GM21367 (cell line): ENCODE measurements around the gene MINDY4.

Experiments used
- ATAC-seq: cut with Tn5 transposase; IDR thresholded peaks from one replicate; pipeline ENCODE4 v1.9.1; 2021; ENCODE audit not compliant: unreplicated experiment

MINDY4 gene

DNA sequence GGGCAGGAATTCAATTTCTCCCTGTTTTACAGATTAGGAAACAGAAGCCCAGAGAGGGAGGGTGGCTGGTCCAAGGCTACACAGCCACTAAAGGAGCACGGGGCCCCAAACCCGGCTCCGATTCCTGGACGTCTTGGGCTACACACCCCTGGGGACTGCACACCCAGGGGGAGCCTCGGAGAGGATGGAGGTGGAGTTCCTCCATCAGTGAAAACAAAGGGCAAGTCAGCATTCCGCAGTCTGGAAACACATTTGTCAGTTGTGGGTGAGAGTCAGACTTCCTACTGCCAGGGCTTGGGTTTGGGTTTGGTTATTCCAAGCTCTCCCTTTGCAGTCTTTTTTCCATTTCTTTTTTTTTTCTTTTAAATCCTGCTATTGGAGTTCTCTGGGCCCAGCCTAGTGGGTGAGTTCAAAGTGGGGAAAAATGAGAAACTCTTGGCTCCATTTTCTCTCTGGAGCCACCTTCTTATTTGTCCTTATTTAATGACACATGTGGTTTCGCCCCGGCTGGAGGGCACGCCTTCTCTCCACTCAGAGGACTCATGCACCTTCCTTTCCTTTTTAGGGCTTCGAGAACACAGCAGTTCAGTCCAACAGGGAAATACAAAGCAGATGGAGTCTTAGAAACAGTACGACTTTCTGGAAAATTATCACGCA, 80.6 kb downstream of the MINDY4 start:
- no peak for ATAC-seq

DNA sequence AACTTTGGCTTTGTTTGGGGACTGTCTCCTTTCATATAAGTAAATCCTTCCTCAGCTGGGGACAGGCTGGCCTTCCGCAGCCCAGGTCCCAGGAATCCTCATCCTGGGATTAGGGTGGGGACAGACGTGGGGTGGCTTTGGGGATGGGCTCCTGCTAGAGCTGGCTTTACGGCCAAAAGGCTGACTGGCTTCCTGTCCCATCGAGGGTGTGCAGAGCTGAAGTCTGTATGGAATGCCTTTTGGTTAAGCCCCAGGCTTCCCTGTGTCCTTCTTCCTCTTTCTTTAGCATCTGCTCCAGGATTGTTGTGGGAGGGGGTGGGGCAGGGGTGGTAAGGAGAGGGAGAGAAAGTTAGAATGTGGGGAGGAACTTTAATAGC, 81.1 kb downstream of the MINDY4 start:
- ATAC-seq = no peak

DNA sequence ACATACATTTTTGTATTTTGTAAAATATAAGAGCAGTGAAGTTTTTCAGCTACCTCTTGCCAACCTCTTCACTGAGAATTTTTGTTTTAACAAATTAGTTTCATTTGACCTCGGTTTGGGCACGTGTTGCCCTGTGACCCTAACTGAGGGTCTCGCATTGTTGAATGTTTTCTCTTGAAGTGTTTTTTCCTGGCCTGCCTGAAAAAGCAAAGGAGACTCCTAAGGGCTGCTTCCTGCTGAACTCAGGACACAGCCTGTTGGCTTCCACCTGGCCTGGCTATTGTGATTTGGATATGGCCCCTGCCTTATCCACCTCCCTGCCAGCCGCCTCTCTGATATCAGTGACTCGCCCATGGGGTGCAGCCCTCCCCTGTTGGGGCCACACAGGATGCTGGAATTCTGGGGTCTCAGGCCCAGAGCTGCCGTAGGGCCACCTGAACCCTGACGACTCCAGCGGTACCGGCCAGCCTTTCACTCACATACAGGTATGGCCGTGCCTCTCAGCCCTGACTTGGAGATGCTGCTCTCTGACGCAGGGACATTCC, 81.6 kb downstream of the MINDY4 start:
- ATAC-seq = no peak

DNA sequence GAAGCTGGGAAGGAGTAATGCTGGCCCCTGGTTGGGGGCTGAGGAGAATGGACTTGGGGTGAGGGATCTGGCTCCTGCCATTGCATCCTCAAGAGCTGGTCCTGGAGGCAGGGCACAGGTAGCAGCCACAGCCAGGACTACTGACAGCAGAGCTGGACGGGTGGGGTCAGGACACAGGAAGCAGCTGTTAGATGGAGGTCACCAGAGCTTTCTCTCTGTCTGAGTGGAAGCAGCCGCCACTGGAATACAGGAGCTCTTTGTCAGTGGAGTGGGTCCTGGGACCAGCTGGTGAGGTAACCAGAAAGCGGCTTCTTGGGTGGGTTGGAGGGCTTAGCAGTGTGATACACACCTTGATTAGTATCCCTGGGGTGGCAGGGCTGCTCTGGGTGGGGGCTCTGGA, 82.4 kb downstream of the MINDY4 start:
- ATAC-seq = no peak

DNA sequence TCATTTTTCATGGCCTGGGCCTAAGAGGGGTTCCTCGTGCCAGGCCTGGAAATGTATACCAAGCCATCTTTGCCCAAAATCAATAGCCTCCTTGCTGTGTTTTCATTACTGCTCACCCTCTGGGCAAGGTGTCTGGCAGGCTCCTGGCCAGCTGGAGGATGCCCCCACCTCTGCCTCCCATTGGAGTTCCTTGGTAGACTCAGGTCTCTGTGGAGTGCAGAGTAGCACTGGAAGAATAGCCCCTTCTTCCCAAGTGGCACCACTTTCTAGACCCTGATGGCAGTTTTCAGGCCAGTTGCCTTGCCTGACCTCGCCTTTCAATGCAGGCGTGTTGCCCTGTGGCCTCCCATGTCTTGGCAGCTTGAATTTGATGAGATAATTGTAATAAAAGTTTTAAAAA, 84.7 kb downstream of the MINDY4 start:
- ATAC-seq = no peak

DNA sequence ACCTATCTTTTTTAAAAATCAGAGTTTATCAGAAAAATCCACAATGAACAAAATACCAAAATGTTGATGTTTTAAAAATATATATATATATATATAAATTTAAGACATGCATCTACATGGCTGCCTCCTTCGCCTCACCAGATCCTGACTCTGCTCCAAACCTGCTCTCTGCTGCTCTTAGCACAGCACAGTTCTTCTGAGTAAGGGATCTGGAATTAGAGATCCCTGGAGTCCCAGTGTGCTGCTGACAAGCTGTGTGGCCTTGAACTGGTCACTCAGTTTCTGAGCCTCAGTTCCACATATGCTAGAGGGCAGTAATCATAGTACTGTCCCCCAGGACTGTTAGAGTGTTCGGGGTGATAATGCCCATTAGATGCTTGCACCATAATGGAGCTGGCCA, 87.4 kb downstream of the MINDY4 start:
- ATAC-seq = no peak

DNA sequence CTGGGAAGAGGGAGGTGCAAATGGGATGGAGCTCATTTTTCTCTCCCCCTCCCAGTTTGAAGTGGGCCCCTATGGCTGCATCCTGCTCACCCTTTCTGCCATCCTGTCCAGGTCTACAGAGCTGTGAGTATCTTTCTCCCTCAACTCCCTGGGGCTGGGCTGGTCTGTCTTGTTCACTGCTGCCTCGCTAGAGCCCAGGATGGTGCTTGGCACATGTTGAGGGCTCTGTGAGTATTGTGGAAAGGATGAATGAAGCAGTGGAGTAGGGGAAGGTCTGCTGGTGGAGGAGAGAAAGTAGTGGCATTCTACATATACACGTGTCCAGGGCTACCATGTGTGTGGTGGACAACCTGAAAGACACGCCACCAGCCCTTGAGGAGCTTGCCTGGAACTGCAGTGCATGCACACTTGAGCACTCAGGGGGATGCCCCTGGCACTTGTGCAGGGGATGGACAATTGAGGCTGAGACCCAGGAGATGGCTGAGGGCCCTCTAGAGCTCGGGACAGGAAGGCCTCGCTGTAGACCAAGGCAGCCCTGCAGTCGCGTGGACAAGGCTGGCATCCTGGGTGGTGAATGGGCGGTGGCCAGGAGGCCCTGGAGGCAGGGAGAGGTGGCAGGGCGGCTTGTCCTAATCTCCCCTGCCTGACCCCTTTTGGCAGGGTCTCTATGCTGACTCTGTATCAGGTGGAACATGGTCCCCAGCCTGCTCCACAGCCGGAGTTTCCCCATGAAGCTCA, 88.2 kb downstream of the MINDY4 start:
- no peak for ATAC-seq

DNA sequence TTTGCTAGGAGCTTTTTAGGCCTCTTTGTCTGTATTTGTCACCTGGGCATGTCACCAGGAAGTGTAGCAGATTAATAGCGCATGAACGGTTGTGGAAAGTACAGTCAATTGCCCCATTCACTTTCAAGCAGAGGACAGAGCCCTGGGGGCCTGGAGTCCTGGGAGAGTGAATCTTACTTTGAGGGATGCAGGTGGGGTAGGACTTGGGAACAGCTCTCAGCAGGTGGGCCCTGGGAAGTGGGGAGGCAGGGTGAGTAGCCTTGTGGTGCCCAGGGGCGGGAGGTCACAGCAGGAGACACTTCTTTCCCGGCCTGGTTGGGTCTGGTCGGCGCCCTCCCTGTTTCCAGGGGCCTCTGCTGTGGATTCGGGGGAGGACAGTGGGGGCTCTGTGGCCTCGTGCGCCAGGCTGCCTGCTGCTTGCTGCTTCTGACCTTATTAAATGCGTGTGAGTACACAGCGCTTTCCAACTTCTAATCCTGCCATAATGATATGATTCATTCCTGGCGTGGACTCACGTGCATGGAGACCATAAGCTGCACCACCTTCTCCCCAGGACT, 88.8 kb downstream of the MINDY4 start:
- ATAC-seq = no peak

DNA sequence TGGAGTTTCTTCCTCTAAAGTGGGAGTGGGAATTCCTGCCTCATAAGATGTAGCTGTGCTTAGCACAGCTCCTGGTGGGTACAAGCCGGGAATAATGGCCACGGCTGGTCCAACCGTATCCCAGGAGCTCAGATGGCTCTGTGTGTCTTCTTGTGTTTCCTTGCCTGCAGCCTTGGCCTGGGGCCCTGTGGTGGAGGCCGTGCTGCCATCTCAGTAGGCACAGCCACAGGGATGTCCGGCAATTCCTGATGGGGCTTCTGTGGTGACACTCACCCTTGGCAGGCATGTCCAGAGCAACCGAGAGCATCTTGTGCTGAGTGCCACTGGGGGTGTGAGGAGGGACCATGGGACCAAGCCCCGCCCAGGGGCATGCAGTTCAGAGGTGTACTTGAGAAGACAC, 90.4 kb downstream of the MINDY4 start:
- no peak for ATAC-seq

DNA sequence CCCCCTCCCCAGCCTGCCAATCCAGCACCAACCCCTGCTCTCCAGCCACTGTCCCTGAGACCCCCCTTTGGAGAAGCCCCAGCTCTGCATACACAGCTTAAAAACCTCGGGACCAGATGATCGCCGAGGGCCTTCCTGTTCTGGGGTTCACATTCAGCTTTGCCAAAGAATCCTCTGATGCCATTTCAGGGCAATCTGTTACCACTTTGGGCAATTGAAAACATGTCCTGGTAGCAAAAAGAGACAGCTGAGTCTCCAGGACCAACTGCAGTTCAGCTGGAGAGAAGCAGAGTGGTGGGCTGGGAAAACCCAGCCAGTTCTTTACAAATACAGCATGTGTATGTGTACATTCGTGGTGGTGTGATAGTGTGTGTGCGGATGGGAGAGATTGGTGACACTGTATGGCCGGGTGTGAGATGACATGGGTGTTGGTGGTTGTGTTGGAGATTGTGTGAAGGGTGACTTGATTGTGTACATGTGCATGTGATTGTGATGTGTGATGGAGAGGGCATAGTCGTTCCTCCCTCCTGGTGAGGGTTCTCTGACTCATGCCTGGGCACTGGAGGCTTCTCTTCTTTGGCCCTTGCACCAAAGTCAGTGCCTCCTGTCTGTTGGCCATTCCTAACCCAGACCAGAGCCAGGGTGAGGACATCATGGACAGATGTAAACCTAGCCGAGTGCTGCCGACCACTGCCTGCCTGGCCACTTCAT, 91.9 kb downstream of the MINDY4 start:
- ATAC-seq = no peak

DNA sequence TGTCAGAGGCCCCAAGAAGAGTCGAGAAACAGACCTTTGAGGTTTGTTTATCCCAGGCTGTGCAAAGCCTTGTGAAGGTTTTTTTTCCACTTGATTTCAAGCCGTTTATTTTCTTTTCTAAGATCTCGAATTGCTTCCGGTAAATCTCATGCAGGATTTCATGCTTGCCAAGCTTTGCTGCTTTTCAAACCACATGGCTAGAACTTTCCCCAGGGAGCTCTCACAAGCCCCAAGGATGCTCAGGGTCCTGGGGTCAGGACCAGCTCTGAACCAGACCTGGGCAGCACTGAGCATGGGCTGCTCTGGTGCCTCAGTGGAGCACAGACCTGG, 92.5 kb downstream of the MINDY4 start:
- ATAC-seq = no peak

DNA sequence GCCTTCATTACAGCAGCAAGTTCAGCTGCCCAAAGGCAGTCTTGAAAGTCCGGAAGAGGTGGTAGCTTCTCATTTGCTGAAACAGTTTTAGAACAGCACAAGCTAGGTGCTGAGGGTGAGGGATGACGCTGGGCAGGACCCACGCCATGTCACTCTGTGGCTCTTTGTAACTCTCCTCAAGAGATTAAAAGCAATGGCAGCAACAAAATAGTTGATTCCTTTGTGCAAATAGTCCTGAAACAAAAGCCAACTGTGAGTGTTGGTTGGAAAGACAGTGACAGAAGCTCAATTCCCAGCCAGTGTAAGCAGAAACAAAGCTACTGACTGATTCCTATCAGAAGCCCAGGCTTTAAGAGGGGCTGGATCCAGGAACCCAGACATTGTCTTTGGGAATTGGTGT, 92.9 kb downstream of the MINDY4 start:
- ATAC-seq = no peak

DNA sequence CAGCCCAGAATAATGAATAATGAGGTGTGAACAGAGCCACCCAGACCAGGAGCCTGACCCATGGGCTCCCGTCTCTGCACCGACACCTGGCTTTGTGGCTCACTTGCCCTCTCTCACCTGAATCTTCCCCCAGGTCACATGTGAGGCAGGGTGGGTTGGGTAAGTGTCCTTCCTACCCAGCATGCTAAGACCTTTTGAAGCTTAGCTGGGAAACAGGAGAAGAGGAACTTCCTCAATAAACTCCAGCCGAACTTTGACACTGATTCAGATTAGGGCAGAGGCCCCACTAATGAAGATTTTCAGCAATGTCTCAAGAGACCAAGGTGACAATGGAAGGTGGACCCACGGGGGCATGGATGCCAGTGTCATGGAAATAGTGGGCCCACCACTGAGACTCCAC, 93.9 kb downstream of the MINDY4 start:
- ATAC-seq = no peak

DNA sequence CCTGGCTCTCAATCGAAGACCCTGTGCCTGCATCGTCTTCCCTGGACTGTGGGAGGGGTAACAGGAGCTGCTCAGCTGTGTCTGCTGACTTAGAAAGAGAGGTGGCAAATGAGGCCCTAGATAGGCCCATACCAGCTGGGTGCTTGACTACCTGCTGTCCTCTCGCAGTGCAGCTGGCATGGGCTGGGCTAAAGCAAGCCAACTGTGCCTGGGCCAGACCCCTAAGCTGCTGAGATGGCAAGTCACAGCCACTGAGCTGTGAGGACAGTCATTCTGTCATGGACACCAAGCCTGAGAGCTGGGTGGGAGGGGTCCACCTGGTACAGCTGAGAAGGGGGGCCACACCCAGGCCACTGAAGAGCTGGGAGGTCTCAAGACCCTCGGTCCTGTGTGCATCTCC, 94.6 kb downstream of the MINDY4 start:
- no peak for ATAC-seq

DNA sequence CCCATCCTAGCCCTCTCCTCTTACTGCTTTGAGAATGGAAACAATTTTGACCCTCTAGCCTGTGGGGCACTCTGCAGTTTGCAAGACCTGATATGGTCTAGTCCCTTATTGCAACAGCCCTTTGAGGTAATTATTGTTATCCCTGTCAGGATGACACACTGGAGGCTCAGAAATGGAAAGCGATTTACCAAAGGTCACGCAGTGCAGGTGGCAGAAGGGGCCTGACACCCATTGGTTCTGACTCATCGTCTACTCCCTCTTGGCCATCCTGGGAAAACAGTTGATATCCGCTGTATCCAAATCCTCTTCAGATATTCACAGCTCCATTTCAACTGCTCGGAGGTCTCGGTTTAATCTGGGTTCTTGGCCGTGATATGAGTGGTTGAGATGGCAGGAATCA, 95.7 kb downstream of the MINDY4 start:
- ATAC-seq = no peak

DNA sequence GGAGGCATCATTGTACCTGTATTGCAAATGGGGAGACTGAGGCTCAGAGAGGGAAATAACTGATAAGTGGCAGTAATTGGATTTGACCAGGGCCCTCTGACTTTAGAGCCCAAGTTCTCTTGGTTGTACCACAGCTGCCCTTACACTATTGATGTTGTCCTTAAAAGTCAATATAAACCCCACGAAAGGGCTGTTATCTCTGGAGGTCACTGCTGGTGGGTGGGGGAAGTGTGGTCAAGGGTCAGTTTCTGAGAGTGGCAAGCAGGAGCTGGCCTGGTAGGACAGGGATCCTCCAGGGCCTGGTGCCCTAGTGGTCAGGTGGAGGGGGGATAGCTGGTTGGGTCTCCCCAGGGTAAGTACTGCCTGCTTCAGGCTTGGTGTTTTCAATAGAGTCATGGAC, 96.3 kb downstream of the MINDY4 start:
- no peak for ATAC-seq

DNA sequence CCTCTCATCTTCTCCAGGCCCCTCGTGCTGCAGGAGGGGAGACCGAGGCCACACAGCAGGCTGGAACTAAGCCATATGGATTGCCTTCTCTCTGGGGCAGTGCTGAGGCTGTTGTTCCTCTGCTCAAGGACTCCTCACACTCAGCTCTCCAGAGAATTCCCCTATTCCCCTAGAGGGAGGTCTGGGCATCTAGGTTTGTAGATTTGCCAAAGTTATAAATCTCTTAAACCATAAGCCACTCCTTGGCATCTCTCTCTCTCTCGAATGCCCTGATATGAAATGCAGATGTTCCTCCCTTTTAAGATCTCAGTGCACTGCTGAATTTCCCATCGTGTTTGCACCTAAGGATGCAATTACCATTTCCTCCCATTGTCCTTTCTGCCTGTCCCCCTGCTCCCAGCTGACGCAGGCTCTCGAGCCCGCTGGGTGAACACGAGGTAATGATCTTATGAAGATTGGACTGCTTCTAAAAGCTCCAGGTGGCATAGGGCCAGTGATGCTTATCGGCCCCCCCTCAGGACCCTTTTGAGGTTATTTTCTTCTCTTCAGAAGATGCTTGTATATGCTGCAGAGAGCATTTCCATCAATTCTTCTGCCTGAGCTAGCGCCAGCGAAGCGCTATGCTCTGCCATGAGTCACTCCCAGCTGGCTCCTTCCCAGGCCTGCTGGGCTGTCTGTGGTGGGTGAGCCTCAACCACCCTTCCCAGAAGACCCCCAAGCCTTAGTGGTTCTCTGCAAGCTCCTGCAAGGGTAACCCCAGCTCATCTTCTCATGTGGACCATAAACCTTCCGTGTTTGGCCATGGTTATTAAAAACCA, 98.8 kb downstream of the MINDY4 start:
- no peak for ATAC-seq

DNA sequence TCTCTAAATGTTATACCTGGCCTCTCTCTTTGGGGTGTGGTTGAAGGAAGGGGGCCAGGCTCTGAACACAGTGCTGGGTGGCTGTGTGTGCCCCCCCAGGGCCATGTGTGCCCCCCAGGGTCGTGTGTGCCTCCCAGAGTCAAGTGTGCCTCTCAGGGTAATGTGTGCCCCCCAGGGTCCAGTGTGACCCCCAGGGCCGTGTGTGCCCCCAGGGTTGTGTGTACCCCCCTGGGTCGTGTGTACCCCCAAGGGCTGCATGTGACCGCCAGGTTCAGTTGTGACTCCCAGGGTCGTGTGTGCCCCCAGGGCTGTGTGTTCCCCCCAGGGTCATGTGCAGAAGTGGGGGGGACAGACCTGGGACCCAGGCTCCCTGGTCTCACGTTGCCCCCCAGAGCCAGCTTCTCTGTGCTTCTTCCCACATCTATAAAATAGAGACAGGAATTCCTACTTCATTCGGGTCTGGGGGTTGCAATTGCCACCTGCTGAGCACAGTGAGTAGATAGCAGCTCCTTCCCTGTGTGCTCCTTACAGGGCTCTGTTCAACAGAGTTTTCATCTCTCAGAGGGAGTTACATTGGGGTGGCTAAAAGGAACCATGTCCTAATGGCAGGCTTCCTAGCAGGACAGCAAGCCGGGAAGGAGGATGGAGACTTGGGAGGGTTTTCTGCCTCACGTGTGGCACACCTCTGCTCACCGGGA, 99.8 kb downstream of the MINDY4 start:
- ATAC-seq = no peak

DNA sequence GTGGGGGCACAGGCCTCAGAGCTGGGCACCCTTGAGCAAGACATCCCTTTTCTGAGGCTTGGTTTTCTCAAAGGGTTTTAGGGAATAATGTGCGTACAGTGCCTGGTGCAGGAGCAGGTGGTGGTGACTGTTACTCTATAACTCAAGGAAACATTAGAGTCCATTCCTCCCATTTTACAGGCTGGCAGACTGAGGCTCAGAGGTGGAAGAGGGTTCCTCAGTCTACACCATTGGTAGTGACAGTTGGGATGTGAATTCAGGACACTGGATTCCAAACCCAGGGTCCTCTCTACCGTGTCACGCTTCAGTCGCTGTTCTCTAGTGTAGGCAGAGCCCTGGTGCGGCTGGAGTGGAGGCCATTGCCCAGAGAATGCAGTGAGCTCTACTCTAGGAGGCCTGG, 100.4 kb downstream of the MINDY4 start:
- ATAC-seq = no peak

DNA sequence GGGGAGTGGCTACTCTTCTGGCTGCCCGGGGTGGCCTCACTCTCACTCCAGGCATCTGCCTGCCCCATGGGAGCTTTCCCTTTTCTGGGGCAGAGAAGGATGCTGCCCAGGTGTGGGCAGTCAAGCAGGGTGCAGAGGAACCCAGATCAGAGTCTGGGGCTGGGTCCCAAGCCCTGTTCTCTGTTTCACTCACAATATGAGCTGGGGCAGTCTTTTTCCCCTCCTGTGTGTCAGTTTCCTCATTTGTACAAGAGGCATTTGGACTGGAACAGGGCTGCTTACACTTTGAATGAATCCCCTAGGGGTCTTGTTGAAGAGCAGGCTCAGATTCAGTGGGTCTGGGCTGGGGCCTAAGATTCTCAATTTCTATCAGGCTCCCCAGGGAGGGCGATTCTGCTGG, 102.0 kb downstream of the MINDY4 start:
- no peak for ATAC-seq
